Stimulated activated CD4-positive, alpha-beta T cell treated with anti-CD3 and anti-CD28 coated beads, Interleukin-1b, Interleukin-23, amount 100 ng/mL, for 1 hour (primary cell): Measurements from ENCODE around the gene EMC9.

Source experiments
- DNase-seq, 2 donors: peaks; one replicate each; pipeline ENCODE4 v3.0.0-alpha.2; 2020; ENCODE audit warnings: low read depth in 2 of 2

Gene EMC9

DNA sequence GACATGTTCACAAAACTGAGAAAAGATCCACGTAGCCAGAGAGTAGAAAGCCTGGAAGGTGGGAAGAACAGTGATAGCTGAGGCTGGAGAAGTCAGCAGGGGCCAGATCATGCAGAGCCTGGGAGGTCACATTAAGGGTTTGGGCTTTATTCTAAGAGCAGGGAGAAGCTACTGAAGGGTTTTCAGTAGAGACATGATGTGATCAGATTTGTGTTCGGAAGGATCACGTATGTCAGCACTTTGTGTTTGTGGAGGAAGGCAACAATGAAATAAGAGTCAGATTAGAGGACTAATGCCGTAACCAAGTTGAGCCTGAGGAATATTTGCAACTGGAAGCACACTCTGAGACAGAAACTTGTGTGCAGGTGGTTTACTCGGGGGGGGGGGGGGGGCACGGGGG, 51.5 kb downstream of the EMC9 start:
- no peak for DNase-seq
